Measurements from ENCODE around the gene ACCSL. TPM values are rescaled to one million over a fixed set of nuclear protein-coding genes. Genes with fewer than 3 reads are reported as not detected.
A peak's percentile ranks its signal among the peaks of the same experiment; 100 is the strongest.

Gene ACCSL
- total RNA-seq, 1 donor: 0.10 TPM

DNA sequence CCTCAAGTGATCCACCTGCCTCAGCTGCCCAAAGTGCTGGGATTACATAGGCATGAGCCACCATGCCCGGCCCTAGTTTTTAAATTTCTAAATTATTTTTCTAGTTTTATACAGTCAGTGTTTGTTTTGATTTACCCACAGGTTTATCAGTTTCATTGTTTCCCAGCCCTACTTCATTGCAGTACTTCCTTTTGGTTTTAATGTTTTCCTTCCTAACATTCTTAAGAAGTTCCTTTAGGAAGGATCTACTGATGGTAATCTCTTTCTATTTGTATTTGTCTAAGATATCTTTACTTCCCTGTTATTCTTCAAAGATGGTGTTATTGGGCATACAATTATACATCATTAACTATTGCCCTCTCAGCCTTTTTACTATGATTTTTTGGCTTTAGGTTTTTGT is 42.8 kb downstream of the ACCSL start:
- H3K9me3 ChIP-seq (ENCODE audit: low read depth, low read length): no peaks in the 10 kb centered on the region
- H3K27me3 ChIP-seq (ENCODE audit: insufficient read depth, low read length): no peaks in the 10 kb centered on the region
- H3K4me3 ChIP-seq (ENCODE audit: low read length): no peak overlapping the region
- peaks cover 5% of the 10 kb centered on the region for H3K4me1 ChIP-seq (ENCODE audit: insufficient read depth, low read length)

GRCh38 chr11:44094260-44094868 is 46.6 kb downstream of the ACCSL start:
- no peaks in the 10 kb centered on the region for H3K9me3 ChIP-seq (ENCODE audit: low read depth, low read length)
- peaks cover 15% of the 10 kb centered on the region for H3K4me1 ChIP-seq (ENCODE audit: insufficient read depth, low read length)
- H3K4me3 ChIP-seq (ENCODE audit: low read length): no peak overlapping the region
- H3K27me3 ChIP-seq (ENCODE audit: insufficient read depth, low read length): no peaks in the 10 kb centered on the region

GRCh38 chr11:44095506-44096359 is 48.0 kb downstream of the ACCSL start, which contains the start of gene EXT2:
Gene EXT2 (plus strand): TSS chr11:44095678. CDS start chr11:44107713, 12,035 bp downstream.
- H3K27me3 ChIP-seq (ENCODE audit: insufficient read depth, low read length): no peaks in the 10 kb centered on the region
- no peaks in the 10 kb centered on the region for H3K9me3 ChIP-seq (ENCODE audit: low read depth, low read length)
- peak within 1 kb of the TSS; percentile 68 for H3K4me3 ChIP-seq (ENCODE audit: low read length)
- peaks cover 15% of the 10 kb centered on the region for H3K4me1 ChIP-seq (ENCODE audit: insufficient read depth, low read length)

DNA sequence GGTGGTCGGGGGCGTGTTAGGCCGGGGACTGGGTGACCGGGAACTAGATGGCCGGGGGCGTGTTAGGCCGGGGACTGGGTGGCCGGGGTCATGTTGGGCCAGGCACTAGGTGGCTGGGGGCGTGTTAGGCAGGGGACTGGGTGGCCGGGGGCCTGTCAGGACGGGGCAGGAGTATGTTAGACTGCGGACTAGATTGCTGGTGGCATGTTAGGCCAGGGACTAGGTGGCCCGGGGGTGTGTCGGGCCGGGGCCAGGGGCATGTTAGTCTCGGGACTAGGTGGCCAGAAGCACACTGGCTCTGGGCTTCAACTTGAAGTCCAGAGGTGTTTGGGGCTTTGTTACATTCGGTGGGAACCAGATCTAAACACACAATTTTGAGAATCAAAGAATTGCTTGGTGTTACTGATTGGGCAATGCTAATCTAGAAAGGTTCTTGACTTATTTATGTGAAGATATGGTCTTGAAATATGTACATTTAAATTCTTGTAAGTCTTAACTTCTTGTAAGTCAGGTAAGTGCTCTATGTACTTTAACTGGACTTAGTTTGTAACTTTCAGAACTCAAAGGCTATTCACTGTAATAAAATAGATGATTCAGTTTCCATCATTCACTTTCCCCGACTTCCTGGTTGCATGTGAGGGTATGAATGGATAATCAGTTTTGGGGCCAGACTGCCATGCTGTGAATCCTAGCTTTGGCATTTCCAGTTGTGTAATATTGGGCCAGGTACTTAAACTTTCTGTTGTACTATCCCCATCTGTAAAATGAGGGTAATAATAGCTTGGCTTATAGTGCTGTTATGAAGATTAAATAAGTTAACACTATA is 48.8 kb downstream of the ACCSL start:
- Histone ChIP-seq H3K4me3 (ENCODE audit: low read length) (peak overlapping the region; percentile 68), H3K4me1 (ENCODE audit: insufficient read depth, low read length) (peaks cover 15% of the 10 kb centered on the region), H3K27me3 (ENCODE audit: insufficient read depth, low read length) (no peaks in the 10 kb centered on the region), H3K9me3 (ENCODE audit: low read depth, low read length) (no peaks in the 10 kb centered on the region)

DNA sequence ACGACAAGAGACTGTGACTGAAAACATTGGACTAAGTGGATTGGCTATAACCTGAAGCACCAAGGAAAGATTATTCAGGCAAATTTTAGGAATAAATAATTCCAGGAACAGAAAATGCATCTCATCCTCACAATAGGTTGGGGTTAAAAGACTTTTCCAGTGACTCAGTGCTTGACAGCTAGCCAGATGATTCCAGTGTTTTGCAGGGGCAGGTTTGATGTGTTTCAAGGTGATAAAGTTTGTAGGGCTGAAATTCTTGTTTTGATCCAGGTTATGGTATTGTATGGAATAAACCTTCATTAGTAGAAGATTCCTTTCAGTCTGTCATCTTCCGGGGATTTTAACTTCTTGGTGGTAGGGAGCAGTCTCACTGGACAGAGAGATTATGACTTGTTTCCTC is 50.0 kb downstream of the ACCSL start:
- Histone ChIP-seq H3K9me3 (ENCODE audit: low read depth, low read length) (no peaks in the 10 kb centered on the region), H3K27me3 (ENCODE audit: insufficient read depth, low read length) (no peaks in the 10 kb centered on the region), H3K4me1 (ENCODE audit: insufficient read depth, low read length) (peaks cover 15% of the 10 kb centered on the region), H3K4me3 (ENCODE audit: low read length) (no peak overlapping the region)

DNA sequence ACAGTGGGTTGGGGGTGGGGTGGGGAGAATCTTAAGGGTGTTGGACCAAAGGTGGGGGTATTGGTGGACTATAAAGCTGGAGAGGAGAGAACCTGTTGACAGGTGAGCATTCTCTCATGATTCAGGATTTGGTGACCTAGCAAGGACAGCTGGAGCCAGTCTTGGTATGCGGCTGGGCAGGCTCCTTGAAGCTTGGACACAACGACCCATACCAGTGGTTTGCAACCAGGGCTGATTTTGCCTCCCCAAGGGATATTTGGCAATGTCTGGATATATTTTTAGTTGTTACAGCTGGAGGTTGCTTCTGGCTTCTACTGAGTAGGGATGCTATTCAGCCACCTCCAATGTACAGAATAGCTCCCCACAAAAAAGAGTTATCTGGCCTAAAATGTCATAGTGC is 53.3 kb downstream of the ACCSL start:
- Histone ChIP-seq H3K4me1 (ENCODE audit: insufficient read depth, low read length) (peaks cover 15% of the 10 kb centered on the region), H3K4me3 (ENCODE audit: low read length) (no peak overlapping the region), H3K9me3 (ENCODE audit: low read depth, low read length) (no peaks in the 10 kb centered on the region), H3K27me3 (ENCODE audit: insufficient read depth, low read length) (no peaks in the 10 kb centered on the region)

DNA sequence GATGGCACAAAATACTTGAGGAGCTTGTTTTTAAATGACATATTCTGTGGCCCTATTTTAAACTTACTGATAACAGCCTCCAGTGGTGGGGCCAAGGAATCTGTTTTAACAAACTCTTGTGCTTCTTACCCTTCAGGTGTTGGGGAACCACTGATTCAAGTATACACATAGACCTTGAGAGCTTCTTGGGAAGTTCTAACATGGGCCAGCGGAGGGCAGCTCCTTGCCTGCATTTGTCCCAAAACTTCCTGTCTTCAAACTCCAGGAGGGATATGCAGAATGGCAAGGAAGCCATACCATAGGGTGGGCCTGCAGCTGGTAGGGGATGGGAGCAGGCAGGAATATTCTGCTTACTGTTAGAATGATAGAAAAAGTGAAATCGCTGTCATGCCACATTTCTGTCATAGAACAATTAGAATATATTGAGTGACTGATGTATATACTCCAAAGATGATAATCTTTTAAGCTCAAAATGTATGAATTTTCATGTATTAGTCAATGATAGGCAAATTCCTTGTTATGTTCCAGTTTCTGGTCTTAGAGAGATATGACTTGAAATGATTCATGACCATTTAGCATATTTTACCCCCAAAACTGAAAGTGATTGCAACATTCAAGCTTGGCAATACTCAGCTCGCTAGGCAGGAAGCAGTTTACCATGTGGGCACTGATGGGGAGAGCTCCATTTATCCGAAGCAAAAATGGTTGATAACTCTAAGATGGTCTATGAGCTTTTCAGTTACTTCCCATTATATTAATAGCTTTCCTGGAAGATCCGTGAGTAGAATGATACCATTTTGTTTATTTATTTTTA is 56.9 kb downstream of the ACCSL start:
- no peaks in the 10 kb centered on the region for H3K9me3 ChIP-seq (ENCODE audit: low read depth, low read length)
- H3K4me1 ChIP-seq (ENCODE audit: insufficient read depth, low read length): peaks cover 7% of the 10 kb centered on the region

DNA sequence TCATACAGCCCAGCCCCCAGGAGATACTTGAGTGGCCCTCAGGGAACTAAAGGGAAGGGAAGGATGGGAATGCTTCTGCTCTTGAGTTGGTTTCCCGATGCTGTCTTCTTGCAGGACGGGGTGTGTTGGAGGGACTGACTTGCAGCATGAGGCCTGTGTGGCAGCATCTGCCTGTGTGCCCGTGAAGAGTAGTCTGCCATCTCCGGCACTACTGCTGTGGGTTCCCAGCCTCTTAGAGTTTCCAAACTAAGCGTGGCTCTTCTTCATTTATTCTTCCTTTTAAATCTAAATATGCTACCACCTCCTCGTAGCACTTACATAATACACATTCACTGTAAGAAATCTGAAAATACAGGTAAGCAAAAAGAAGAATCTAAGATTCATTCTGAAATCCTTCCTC is 60.5 kb downstream of the ACCSL start:
- H3K27me3 ChIP-seq (ENCODE audit: insufficient read depth, low read length): no peaks in the 10 kb centered on the region
- no peaks in the 10 kb centered on the region for H3K9me3 ChIP-seq (ENCODE audit: low read depth, low read length)
- H3K4me3 ChIP-seq (ENCODE audit: low read length): no peak overlapping the region
- peaks cover 11% of the 10 kb centered on the region for H3K4me1 ChIP-seq (ENCODE audit: insufficient read depth, low read length)

More for the DNA sequence above, 56.9 kb downstream of the ACCSL start:
- Histone ChIP-seq H3K4me3 (ENCODE audit: low read length) (no peak overlapping the region), H3K27me3 (ENCODE audit: insufficient read depth, low read length) (no peaks in the 10 kb centered on the region)

Other genes with a start within 250 kb of the ACCSL start
- 20.0 TPM for gene ALKBH3, start 167.2 kb upstream of the ACCSL start, total RNA-seq
- 5.7 TPM for gene C11orf96, start 105.3 kb upstream of the ACCSL start, total RNA-seq
- gene ACCS, start 18.3 kb downstream of the ACCSL start, total RNA-seq: 4.8 TPM
- 44.0 TPM for gene EXT2, start 47.7 kb downstream of the ACCSL start, total RNA-seq